H1 (cell line): ENCODE data around the gene ASGR1. TPM values are rescaled to one million over a fixed set of nuclear protein-coding genes. Genes with fewer than 3 reads are reported as not detected.
A peak's percentile ranks its signal among the peaks of the same experiment; 100 is the strongest.

Source experiments
- POLR2A ChIP-seq, 2 experiments: IDR thresholded peaks; 1 replicate in 1 of 2; 2 replicates in 1 of 2; pipeline ENCODE4 v1.6.1; 2011; ENCODE audit warnings: low read depth in 2 of 2, low read length in 2 of 2, mild to moderate bottlenecking in 2 of 2; ENCODE audit errors: control extremely low read depth in 1 of 2
- SIN3A ChIP-seq, 2 experiments: IDR thresholded peaks in 1 of 2; conservative IDR thresholded peaks in 1 of 2; 2 replicates each; pipeline ENCODE4 v1.6.1; 2011 to 2012; ENCODE audit warnings: low read length in 2 of 2, improper control_type of control experiment in 1 of 2, low read depth in 1 of 2, mild to moderate bottlenecking in 1 of 2
- polyA plus RNA-seq, 7 experiments: library from polyadenylated mRNA; depleted of rRNA in 3 of 7; stranded (reverse) in 5 of 7; unstranded in 2 of 7; fragments of >200 nt in 5 of 7; fragments of 200-250 nt in 2 of 7; gene quantifications; 1 replicate in 5 of 7; 2 replicates in 1 of 7; 4 replicates in 1 of 7; pipeline versions ENCODE4 v1.2.1 to v1.2.3, GENCODE V29; 2011 to 2013; ENCODE audit warnings: missing spikeins in 2 of 7, mixed read lengths in 2 of 7
- total RNA-seq: library from RNA; stranded (reverse); fragmentation: NEBNext Ultra II Directional; extraction: Animal tissue kit (Norgen Biotek cat#: 25700); gene quantifications from 2 replicates; pipeline ENCODE4 v1.2.1, GENCODE V29; 2021

Gene ASGR1
- total and polyA plus RNA-seq, 2 of the 8 experiments (the other 6 are each of a cell fraction or from before 2014, with no cell fraction given): 10.8 to 14.5 TPM

GRCh38 chr17:7208027-7208571 lies 28.9 kb upstream of the ASGR1 start (continued):
- TF ChIP-seq SIN3A (conservative IDR thresholded peaks at IDR 0.05 in 1 of 2, IDR thresholded peaks at IDR 0.05 in 1 of 2; ENCODE audit: low read depth in 1 of 2, low read length in 2 of 2) (peak in 1 of 2 experiments; percentile 41; a peak in 1 of 4 replicates), POLR2A (IDR thresholded peaks at IDR 0.05; ENCODE audit: control extremely low read depth in 1 of 2, low read depth in 2 of 2, low read length in 2 of 2) (peak in 1 of 2 experiments; percentile 54; a peak in 1 of 3 replicates)
